Measurements from ENCODE around the gene OR7D2.
A peak's percentile ranks its signal among the peaks of the same experiment; 100 is the strongest.
"Not testable (repeated sequence)": the region's sequence is repeated elsewhere in the genome, so short reads cannot be mapped to it uniquely, and the experiment has no call there.

OR7D2 gene

GRCh38 chr19:9165261-9165660 lies 13.5 kb upstream of the OR7D2 start:
- peaks cover 70% of the 10 kb centered on the region for H3K36me3 Mint-ChIP-seq (ENCODE audit: low read depth)
- no peak overlapping the region for H3K4me3 Mint-ChIP-seq
- DNase-seq = no peak
- H3K27me3 Mint-ChIP-seq = no peaks in the 10 kb centered on the region
- H3K27ac Mint-ChIP-seq = no peak overlapping the region
- no peaks in the 10 kb centered on the region for H3K4me1 Mint-ChIP-seq (ENCODE audit: low read depth)
- peaks cover 24% of the 10 kb centered on the region for H3K9me3 Mint-ChIP-seq

GRCh38 chr19:9166846-9167245 lies 11.9 kb upstream of the OR7D2 start:
- H3K36me3 Mint-ChIP-seq (ENCODE audit: low read depth) = peaks cover 54% of the 10 kb centered on the region
- no peak overlapping the region for H3K27ac Mint-ChIP-seq
- DNase-seq = no peak
- no peaks in the 10 kb centered on the region for H3K4me1 Mint-ChIP-seq (ENCODE audit: low read depth)
- H3K27me3 Mint-ChIP-seq = no peaks in the 10 kb centered on the region
- H3K4me3 Mint-ChIP-seq = no peak overlapping the region
- peaks cover 10% of the 10 kb centered on the region for H3K9me3 Mint-ChIP-seq

- H3K4me3 Mint-ChIP-seq = no peak overlapping the region
- no peaks in the 10 kb centered on the region for H3K27me3 Mint-ChIP-seq
- DNase-seq = no peak
- H3K27ac Mint-ChIP-seq = no peak overlapping the region
- H3K36me3 Mint-ChIP-seq (ENCODE audit: low read depth) = peaks cover 28% of the 10 kb centered on the region
- no peaks in the 10 kb centered on the region for H3K4me1 Mint-ChIP-seq (ENCODE audit: low read depth)
- peaks cover 4% of the 10 kb centered on the region for H3K9me3 Mint-ChIP-seq
Measured at GRCh38 chr19:9171393-9171991, 7.3 kb upstream of the OR7D2 start.

- H3K4me3 Mint-ChIP-seq = no peak overlapping the region
- H3K9me3 Mint-ChIP-seq = peaks cover 4% of the 10 kb centered on the region
- peaks cover 24% of the 10 kb centered on the region for H3K36me3 Mint-ChIP-seq (ENCODE audit: low read depth)
- H3K4me1 Mint-ChIP-seq (ENCODE audit: low read depth) = no peaks in the 10 kb centered on the region
- no peaks in the 10 kb centered on the region for H3K27me3 Mint-ChIP-seq
- no peak for DNase-seq
- H3K27ac Mint-ChIP-seq = no peak overlapping the region
Measured at GRCh38 chr19:9175326-9175725, 3.5 kb upstream of the OR7D2 start.

GRCh38 chr19:9183000-9183399 lies 4.2 kb downstream of the OR7D2 start:
- Mint-ChIP-seq H3K4me1 (ENCODE audit: low read depth) (no peaks in the 10 kb centered on the region), H3K27ac (no peak overlapping the region), H3K36me3 (ENCODE audit: low read depth) (peaks cover 25% of the 10 kb centered on the region), H3K27me3 (no peaks in the 10 kb centered on the region), H3K9me3 (peaks cover 14% of the 10 kb centered on the region), H3K4me3 (no peak overlapping the region)
- no peak for DNase-seq

- Mint-ChIP-seq H3K4me3 (no peak overlapping the region), H3K36me3 (ENCODE audit: low read depth) (peaks cover 27% of the 10 kb centered on the region), H3K27ac (no peak overlapping the region), H3K4me1 (ENCODE audit: low read depth) (no peaks in the 10 kb centered on the region), H3K9me3 (peaks cover 26% of the 10 kb centered on the region), H3K27me3 (peaks cover 11% of the 10 kb centered on the region)
- DNase-seq = no peak
Measured at GRCh38 chr19:9187191-9187590, 8.4 kb downstream of the OR7D2 start.

GRCh38 chr19:9189535-9189934 lies 10.8 kb downstream of the OR7D2 start:
- DNase-seq = no peak
- Mint-ChIP-seq H3K9me3 (peaks cover 26% of the 10 kb centered on the region), H3K4me1 (ENCODE audit: low read depth) (no peaks in the 10 kb centered on the region), H3K27me3 (peaks cover 24% of the 10 kb centered on the region), H3K4me3 (no peak overlapping the region), H3K36me3 (ENCODE audit: low read depth) (peaks cover 20% of the 10 kb centered on the region), H3K27ac (no peak overlapping the region)

GRCh38 chr19:9198044-9198443 lies 19.3 kb downstream of the OR7D2 start:
- H3K27me3 Mint-ChIP-seq = peaks cover 40% of the 10 kb centered on the region

GRCh38 chr19:9205501-9206113 lies 26.8 kb downstream of the OR7D2 start:
- Mint-ChIP-seq H3K4me1 (ENCODE audit: low read depth) (peaks cover 6% of the 10 kb centered on the region), H3K9me3 (no peaks in the 10 kb centered on the region), H3K27me3 (peaks cover 14% of the 10 kb centered on the region), H3K4me3 (peak overlapping the region; percentile 62), H3K27ac (no peak overlapping the region), H3K36me3 (ENCODE audit: low read depth) (no peaks in the 10 kb centered on the region)
- DNase-seq = peak; percentile 76

More at GRCh38 chr19:9198044-9198443, 19.3 kb downstream of the OR7D2 start:
- not testable (repeated sequence) for H3K9me3 Mint-ChIP-seq; H3K27ac Mint-ChIP-seq; H3K4me3 Mint-ChIP-seq; H3K4me1 Mint-ChIP-seq (ENCODE audit: low read depth); H3K36me3 Mint-ChIP-seq (ENCODE audit: low read depth); DNase-seq

GRCh38 chr19:9219489-9219888 lies 40.7 kb downstream of the OR7D2 start, which contains the start of gene OR7D4:
TSS of gene OR7D4 (minus strand) at chr19:9219589. CDS start at chr19:9214837, 4,752 bp downstream.
- no peak within 1 kb of the TSS for H3K27ac Mint-ChIP-seq
- H3K4me3 Mint-ChIP-seq = no peak within 1 kb of the TSS
- H3K36me3 Mint-ChIP-seq (ENCODE audit: low read depth) = no peaks in the 10 kb centered on the region
- peaks cover 20% of the 10 kb centered on the region for H3K27me3 Mint-ChIP-seq
- H3K9me3 Mint-ChIP-seq = peaks cover 5% of the 10 kb centered on the region
- no peak for DNase-seq
- no peaks in the 10 kb centered on the region for H3K4me1 Mint-ChIP-seq (ENCODE audit: low read depth)

All from activated T-cell treated with anti-CD3 and anti-CD28 coated beads, Interleukin-2, amount 50 U/mL, for 24 hours (primary cell).